ENCODE measurements around the gene VTI1A. TPM values are rescaled to one million over a fixed set of nuclear protein-coding genes. Genes with fewer than 3 reads are reported as not detected.

The VTI1A gene
- total RNA-seq, 1 experiment from 2014 or later = 22.0 TPM

DNA sequence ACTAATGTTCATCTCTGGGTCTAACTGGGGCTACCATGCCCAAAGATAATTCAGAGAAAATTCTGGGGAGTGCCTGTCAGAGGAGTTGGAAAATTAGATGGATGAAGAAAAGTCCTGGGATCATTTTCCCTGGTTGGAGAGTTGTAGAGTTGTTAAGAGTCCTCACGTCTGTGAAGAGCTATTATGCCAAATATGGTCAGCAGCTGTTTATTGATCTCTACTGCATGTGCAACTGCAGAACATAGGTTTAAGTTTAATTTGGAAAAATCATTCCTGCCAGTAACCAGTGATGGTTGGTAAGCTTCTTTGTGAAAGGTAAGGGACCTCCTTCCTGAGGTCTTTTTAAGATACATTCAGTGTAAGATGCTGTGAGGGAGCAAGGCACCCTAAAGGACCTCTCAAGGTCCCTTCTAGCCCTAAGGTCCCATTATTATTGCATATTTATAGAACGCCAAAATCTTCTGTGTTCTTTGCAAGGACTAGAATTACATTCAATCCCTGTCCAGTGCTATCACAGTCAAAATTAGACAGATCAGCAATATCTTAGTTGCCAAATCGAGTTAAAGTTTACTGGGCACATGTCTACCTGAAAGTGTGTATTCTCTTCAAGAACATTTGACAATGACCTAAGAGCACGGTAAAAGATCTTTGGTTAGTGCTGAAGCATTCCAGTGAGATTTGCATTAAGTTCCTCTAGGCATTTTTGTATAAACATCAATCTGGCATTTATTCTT is 62.7 kb downstream of the VTI1A start:
- no peak overlapping the region for H3K4ac ChIP-seq (ENCODE audit: low read depth, low read length)
- H3K4me1 Mint-ChIP-seq = peaks cover 0 to 10% of the 10 kb centered on the region in 2 experiments; a peak in 2 of 4 replicates
- no peaks in the 10 kb centered on the region for H3K27me3 Mint-ChIP-seq (ENCODE audit: low read depth)
- no peak overlapping the region for H3K4me2 ChIP-seq (ENCODE audit: insufficient read depth, insufficient read length, low read length)
- no CpG with 5 or more reads among the region's 4 CpGs for WGBS (ENCODE audit: extremely low coverage, insufficient read length, low lambda C conversion rate)
- no peak overlapping the region for H4K5ac ChIP-seq (ENCODE audit: insufficient read length, low read depth, low read length)
- H3K27ac ChIP-seq (ENCODE audit: insufficient read length, low read depth, low read length) = no peak overlapping the region
- no peaks in the 10 kb centered on the region for H4K20me1 ChIP-seq (ENCODE audit: control insufficient read depth, insufficient read depth, insufficient read length)
- DNase-seq = no peak
- H3K56ac ChIP-seq (ENCODE audit: insufficient read length, low read depth, low read length) = no peak overlapping the region
- H2AK5ac ChIP-seq (ENCODE audit: insufficient read length, low read length) = no peak overlapping the region
- H3K9me3 ChIP-seq (ENCODE audit: control insufficient read depth, low read depth, low read length) = no peaks in the 10 kb centered on the region
- H2BK12ac ChIP-seq (ENCODE audit: insufficient read length, low read depth, low read length) = no peak overlapping the region
- no peak overlapping the region for H4K8ac ChIP-seq (replicated peaks; ENCODE audit: insufficient read length, low read depth, low read length)
- H2BK5ac ChIP-seq (ENCODE audit: insufficient read length, low read length) = no peak overlapping the region
- H3K18ac ChIP-seq (ENCODE audit: insufficient read length, low read depth, low read length) = no peak overlapping the region
- no peaks in the 10 kb centered on the region for H3K27me3 ChIP-seq (ENCODE audit: insufficient read depth, low read length)
- no peak overlapping the region for H3K9ac ChIP-seq (ENCODE audit: extremely low read depth, insufficient read length, low read length)
- no peak overlapping the region for H4K91ac ChIP-seq (ENCODE audit: insufficient read length, low read depth, low read length)
- H3K36me3 Mint-ChIP-seq (ENCODE audit: insufficient read depth in 1 of 3, low read depth in 3 of 3) = no peaks in the 10 kb centered on the region
- no peaks in the 10 kb centered on the region for H3K9me3 Mint-ChIP-seq
- H3K14ac ChIP-seq (ENCODE audit: insufficient read depth, low read length) = no peak overlapping the region
- H3K4me3 Mint-ChIP-seq = no peak overlapping the region
- H3K27ac Mint-ChIP-seq = no peak overlapping the region
- no peak overlapping the region for H3K23ac ChIP-seq (ENCODE audit: insufficient read length, low read depth, low read length)
- no peaks in the 10 kb centered on the region for H3K23me2 ChIP-seq (ENCODE audit: insufficient read length, low read depth, low read length, poor library complexity, severe bottlenecking)
- no peak overlapping the region for H3T11ph ChIP-seq (ENCODE audit: low read length)
- TF ChIP-seq, protein P1, sequence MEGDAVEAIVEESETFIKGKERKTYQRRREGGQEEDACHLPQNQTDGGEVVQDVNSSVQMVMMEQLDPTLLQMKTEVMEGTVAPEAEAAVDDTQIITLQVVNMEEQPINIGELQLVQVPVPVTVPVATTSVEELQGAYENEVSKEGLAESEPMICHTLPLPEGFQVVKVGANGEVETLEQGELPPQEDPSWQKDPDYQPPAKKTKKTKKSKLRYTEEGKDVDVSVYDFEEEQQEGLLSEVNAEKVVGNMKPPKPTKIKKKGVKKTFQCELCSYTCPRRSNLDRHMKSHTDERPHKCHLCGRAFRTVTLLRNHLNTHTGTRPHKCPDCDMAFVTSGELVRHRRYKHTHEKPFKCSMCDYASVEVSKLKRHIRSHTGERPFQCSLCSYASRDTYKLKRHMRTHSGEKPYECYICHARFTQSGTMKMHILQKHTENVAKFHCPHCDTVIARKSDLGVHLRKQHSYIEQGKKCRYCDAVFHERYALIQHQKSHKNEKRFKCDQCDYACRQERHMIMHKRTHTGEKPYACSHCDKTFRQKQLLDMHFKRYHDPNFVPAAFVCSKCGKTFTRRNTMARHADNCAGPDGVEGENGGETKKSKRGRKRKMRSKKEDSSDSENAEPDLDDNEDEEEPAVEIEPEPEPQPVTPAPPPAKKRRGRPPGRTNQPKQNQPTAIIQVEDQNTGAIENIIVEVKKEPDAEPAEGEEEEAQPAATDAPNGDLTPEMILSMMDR (conservative IDR thresholded peaks at IDR 0.05) = no peak
- H2BK15ac ChIP-seq (ENCODE audit: low read depth, low read length) = no peak overlapping the region
- no peaks in the 10 kb centered on the region; the same call in 1 of the 2 replicates for H3K4me1 ChIP-seq (ENCODE audit: insufficient read depth, low read length)
- H3K79me2 ChIP-seq (ENCODE audit: insufficient read depth, low read length) = no peaks in the 10 kb centered on the region
- H2BK120ac ChIP-seq (ENCODE audit: low read depth, low read length, poor library complexity, severe bottlenecking) = no peak overlapping the region
- no peak overlapping the region for H2BK20ac ChIP-seq (ENCODE audit: low read depth, low read length, poor library complexity, severe bottlenecking)
- H2AFZ ChIP-seq (ENCODE audit: low read length) = no peak overlapping the region
- H3K79me1 ChIP-seq (ENCODE audit: insufficient read depth, low read depth, low read length, poor library complexity, severe bottlenecking) = no peaks in the 10 kb centered on the region

All from H9 (cell line).